ENCODE results near the gene RFX5.

RFX5 gene

GRCh38 chr1:151369302-151369610, 22.2 kb upstream of the RFX5 start:
- Histone ChIP-seq H3K36me3 (ENCODE audit: insufficient read depth, insufficient read length, low read length) (peaks cover 53% of the 10 kb centered on the region), H3K9ac (ENCODE audit: insufficient read length, low read depth) (no peak overlapping the region), H3K27me3 (ENCODE audit: insufficient read depth, insufficient read length) (no peaks in the 10 kb centered on the region), H3K4me1 (ENCODE audit: insufficient read depth, insufficient read length) (peaks cover 23% of the 10 kb centered on the region), H3K9me3 (ENCODE audit: insufficient read depth, low read length) (no peaks in the 10 kb centered on the region; the same call in 1 of the 2 replicates), H3K4me3 (ENCODE audit: insufficient read length, low read depth) (no peak overlapping the region)
- DNase-seq (ENCODE audit: low read depth, low spot score), result no peak
- TF ChIP-seq ZNF274 (IDR thresholded peaks at IDR 0.05; ENCODE audit: low read depth, low read length) (no peak), YY1 (IDR thresholded peaks at IDR 0.05; ENCODE audit: insufficient read depth, insufficient read length) (no peak), SUZ12 (IDR thresholded peaks at IDR 0.05; ENCODE audit: extremely low read depth, insufficient read depth, insufficient read length) (no peak)

DNA sequence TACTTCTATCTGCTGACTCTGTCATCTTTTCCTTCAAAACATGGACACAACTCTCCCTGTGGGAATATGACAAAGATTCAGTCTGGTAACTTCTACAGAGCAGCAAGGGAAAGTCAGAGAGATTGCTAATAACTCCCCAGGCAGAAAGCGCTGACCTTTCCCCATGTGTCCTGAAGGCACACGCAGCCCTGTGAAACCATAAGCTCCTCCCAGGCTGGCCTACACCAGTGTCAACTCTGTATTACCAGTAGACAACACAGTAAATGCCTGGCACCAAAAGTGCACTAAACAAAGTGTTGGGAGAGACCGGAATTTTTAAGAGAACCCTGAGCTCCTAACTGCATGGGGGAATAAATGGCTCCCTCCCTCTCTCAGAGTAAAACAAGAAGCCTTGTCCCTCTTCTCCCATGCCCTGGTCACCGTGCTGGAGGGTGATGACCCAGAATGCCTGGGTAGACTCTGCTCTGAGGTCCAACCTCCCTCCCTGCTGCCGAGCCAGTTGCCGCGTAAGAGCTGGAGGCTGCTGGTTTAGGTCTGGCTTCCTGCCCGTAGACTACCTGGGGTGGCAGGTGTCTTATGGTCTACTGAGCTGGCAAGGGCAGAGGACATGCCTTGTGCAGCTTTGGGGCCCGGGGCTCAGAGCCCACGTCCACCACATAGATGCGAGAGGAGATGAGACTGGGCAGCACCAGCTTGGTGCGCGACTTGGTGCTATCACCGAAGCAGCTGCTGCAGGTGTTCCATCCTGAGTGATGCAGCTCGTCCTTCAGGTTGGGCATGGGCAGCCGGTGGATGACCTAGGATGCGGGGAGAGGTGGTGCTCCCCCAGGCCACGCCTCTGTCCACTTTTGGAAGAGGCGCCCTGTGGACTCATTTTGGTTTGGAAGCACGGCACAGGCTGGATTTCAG, 21.6 kb upstream of the RFX5 start:
- Histone ChIP-seq H3K4me3 (ENCODE audit: insufficient read length, low read depth) (no peak overlapping the region), H3K27me3 (ENCODE audit: insufficient read depth, insufficient read length) (no peaks in the 10 kb centered on the region), H3K9ac (ENCODE audit: insufficient read length, low read depth) (no peak overlapping the region), H3K9me3 (ENCODE audit: insufficient read depth, low read length) (peaks cover under 1% of the 10 kb centered on the region; the same call in 1 of the 2 replicates), H3K36me3 (ENCODE audit: insufficient read depth, insufficient read length, low read length) (peaks cover 59% of the 10 kb centered on the region), H3K4me1 (ENCODE audit: insufficient read depth, insufficient read length) (peaks cover 19% of the 10 kb centered on the region)
- TF ChIP-seq ZNF274 (IDR thresholded peaks at IDR 0.05; ENCODE audit: low read depth, low read length) (no peak), YY1 (IDR thresholded peaks at IDR 0.05; ENCODE audit: insufficient read depth, insufficient read length) (no peak), SUZ12 (IDR thresholded peaks at IDR 0.05; ENCODE audit: extremely low read depth, insufficient read depth, insufficient read length) (no peak)
- DNase-seq (ENCODE audit: low read depth, low spot score), result no peak

GRCh38 chr1:151367658-151368392, 20.8 kb upstream of the RFX5 start:
- no peaks in the 10 kb centered on the region for H3K27me3 ChIP-seq (ENCODE audit: insufficient read depth, insufficient read length)
- peaks cover 63% of the 10 kb centered on the region for H3K36me3 ChIP-seq (ENCODE audit: insufficient read depth, insufficient read length, low read length)
- peaks cover 9% of the 10 kb centered on the region; the same call in 1 of the 2 replicates for H3K9me3 ChIP-seq (ENCODE audit: insufficient read depth, low read length)
- no peak overlapping the region for H3K9ac ChIP-seq (ENCODE audit: insufficient read length, low read depth)
- TF ChIP-seq SUZ12 (IDR thresholded peaks at IDR 0.05; ENCODE audit: extremely low read depth, insufficient read depth, insufficient read length) (no peak), ZNF274 (IDR thresholded peaks at IDR 0.05; ENCODE audit: low read depth, low read length) (no peak), YY1 (IDR thresholded peaks at IDR 0.05; ENCODE audit: insufficient read depth, insufficient read length) (no peak)
- no peak for DNase-seq (ENCODE audit: low read depth, low spot score)
- H3K4me3 ChIP-seq (ENCODE audit: insufficient read length, low read depth), result no peak overlapping the region
- peaks cover 15% of the 10 kb centered on the region for H3K4me1 ChIP-seq (ENCODE audit: insufficient read depth, insufficient read length)

- no peak for TF ChIP-seq SUZ12 (IDR thresholded peaks at IDR 0.05; ENCODE audit: extremely low read depth, insufficient read depth, insufficient read length)
- TF ChIP-seq YY1 (IDR thresholded peaks at IDR 0.05; ENCODE audit: insufficient read depth, insufficient read length), result no peak
- TF ChIP-seq ZNF274 (IDR thresholded peaks at IDR 0.05; ENCODE audit: low read depth, low read length), result no peak
- DNase-seq (ENCODE audit: low read depth, low spot score), result no peak
- no peak overlapping the region for H3K4me3 ChIP-seq (ENCODE audit: insufficient read length, low read depth)
- no peaks in the 10 kb centered on the region for H3K27me3 ChIP-seq (ENCODE audit: insufficient read depth, insufficient read length)
- no peak overlapping the region for H3K9ac ChIP-seq (ENCODE audit: insufficient read length, low read depth)
- H3K4me1 ChIP-seq (ENCODE audit: insufficient read depth, insufficient read length), result peaks cover 4% of the 10 kb centered on the region
- H3K36me3 ChIP-seq (ENCODE audit: insufficient read depth, insufficient read length, low read length), result peaks cover 63% of the 10 kb centered on the region
- H3K9me3 ChIP-seq (ENCODE audit: insufficient read depth, low read length), result peaks cover 22% of the 10 kb centered on the region; the same call in 1 of the 2 replicates
Measured at GRCh38 chr1:151364996-151365395, 17.9 kb upstream of the RFX5 start.

DNA sequence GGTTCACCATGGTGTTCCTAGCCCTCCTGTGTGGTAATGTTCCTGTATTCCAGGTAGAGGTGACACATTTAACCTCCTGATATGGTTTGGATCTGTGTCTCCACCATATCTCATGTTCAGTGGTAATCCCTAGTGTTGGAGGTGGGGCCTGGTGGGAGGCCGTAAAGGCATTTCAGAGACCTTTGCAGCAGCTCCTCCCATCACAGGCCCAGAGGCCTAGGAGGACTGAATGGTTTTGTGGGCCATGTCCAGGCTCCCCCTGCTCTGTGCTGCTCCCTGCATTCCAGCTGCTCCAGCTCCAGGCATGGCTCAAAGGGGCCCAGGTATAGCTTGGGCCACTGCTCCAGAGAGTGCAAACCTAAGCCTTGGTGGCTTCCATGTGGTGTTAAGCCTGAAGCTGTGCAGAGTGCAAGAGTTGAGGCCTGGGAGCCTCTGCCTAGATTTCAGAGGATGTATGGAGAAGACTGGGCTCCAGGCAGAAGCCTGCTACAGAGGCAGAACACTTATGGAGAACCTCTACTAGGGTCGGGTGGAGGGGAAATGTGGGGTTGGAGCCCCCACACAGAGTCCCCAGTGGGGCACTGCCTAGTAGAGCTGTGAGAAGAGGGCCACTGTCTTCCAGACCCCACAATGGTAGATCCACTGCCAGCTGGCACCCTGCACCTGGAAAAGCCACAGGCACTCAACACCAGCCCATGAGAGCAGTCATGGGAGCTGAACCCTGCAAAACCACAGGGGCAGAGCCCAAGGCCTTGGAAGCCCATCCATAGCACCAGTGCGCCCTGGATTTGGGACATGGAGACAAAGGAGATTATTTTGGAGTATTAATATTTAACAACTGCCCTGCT, 15.5 kb upstream of the RFX5 start:
- no peak for TF ChIP-seq ZNF274 (IDR thresholded peaks at IDR 0.05; ENCODE audit: low read depth, low read length)
- H3K9ac ChIP-seq (ENCODE audit: insufficient read length, low read depth), result no peak overlapping the region
- H3K4me1 ChIP-seq (ENCODE audit: insufficient read depth, insufficient read length), result no peaks in the 10 kb centered on the region
- DNase-seq (ENCODE audit: low read depth, low spot score), result no peak
- no peak overlapping the region for H3K4me3 ChIP-seq (ENCODE audit: insufficient read length, low read depth)
- H3K36me3 ChIP-seq (ENCODE audit: insufficient read depth, insufficient read length, low read length), result peaks cover 39% of the 10 kb centered on the region
- no peaks in the 10 kb centered on the region for H3K27me3 ChIP-seq (ENCODE audit: insufficient read depth, insufficient read length)
- peaks cover 22% of the 10 kb centered on the region; the same call in 1 of the 2 replicates for H3K9me3 ChIP-seq (ENCODE audit: insufficient read depth, low read length)

- H3K36me3 ChIP-seq (ENCODE audit: insufficient read depth, insufficient read length, low read length), result peaks cover 36% of the 10 kb centered on the region
- no peak overlapping the region for H3K9ac ChIP-seq (ENCODE audit: insufficient read length, low read depth)
- no peak overlapping the region for H3K4me3 ChIP-seq (ENCODE audit: insufficient read length, low read depth)
- H3K4me1 ChIP-seq (ENCODE audit: insufficient read depth, insufficient read length), result no peaks in the 10 kb centered on the region
- DNase-seq (ENCODE audit: low read depth, low spot score), result no peak
- TF ChIP-seq SUZ12 (IDR thresholded peaks at IDR 0.05; ENCODE audit: extremely low read depth, insufficient read depth, insufficient read length) (no peak), YY1 (IDR thresholded peaks at IDR 0.05; ENCODE audit: insufficient read depth, insufficient read length) (no peak), ZNF274 (IDR thresholded peaks at IDR 0.05; ENCODE audit: low read depth, low read length) (no peak)
- H3K9me3 ChIP-seq (ENCODE audit: insufficient read depth, low read length), result peaks cover 22% of the 10 kb centered on the region; the same call in 1 of the 2 replicates
- H3K27me3 ChIP-seq (ENCODE audit: insufficient read depth, insufficient read length), result no peaks in the 10 kb centered on the region
Measured at GRCh38 chr1:151361883-151362282, 14.8 kb upstream of the RFX5 start.
